Kidney (tissue), 14 donors: ENCODE data around the gene ACP2. TPM values are rescaled to one million over a fixed set of nuclear protein-coding genes. Genes with fewer than 3 reads are reported as not detected.

Experiments used
- DNase-seq, 5 donors: peaks; one replicate each; pipeline ENCODE4 v3.0.0-alpha.2; 2013 to 2020
- FAIRE-seq: peaks from 2 replicates; lab custom pipeline; 2012; peaks lifted over from hg19 to GRCh38; lab: Jason Lieb, UNC
- H3K27ac ChIP-seq, 2 donors: one replicate each; pipeline ENCODE4 v1.7.0; 2013; ENCODE audit warnings: low read depth in 2 of 2, low read length in 2 of 2, inconsistent platforms in 1 of 2
- H3K27me3 ChIP-seq: one replicate; pipeline ENCODE4 v1.7.1; 2013; ENCODE audit warnings: low read length, inconsistent platforms; ENCODE audit not compliant: control insufficient read depth, insufficient read depth
- H3K36me3 ChIP-seq, 3 donors: one replicate each; pipeline versions ENCODE4 v1.7.0 to v1.7.1; 2013; ENCODE audit warnings: low read length in 3 of 3, control low read depth in 1 of 3, inconsistent platforms in 1 of 3; ENCODE audit not compliant: insufficient read depth in 3 of 3, control insufficient read depth in 2 of 3
- H3K4me1 ChIP-seq, 3 donors: one replicate each; pipeline versions ENCODE4 v1.7.0 to v1.7.1; 2013; ENCODE audit warnings: low read length in 3 of 3, inconsistent platforms in 1 of 3, low read depth in 1 of 3; ENCODE audit not compliant: control insufficient read depth in 2 of 3, insufficient read depth in 2 of 3
- H3K4me3 ChIP-seq, 3 donors: one replicate each; pipeline versions ENCODE4 v1.7.0 to v1.8.1; 2013; ENCODE audit warnings: low read length in 3 of 3, control low read depth in 1 of 3, inconsistent platforms in 1 of 3
- H3K9ac ChIP-seq, 3 donors: one replicate each; pipeline versions ENCODE4 v1.7.0 to v1.7.1; 2013; ENCODE audit warnings: low read length in 3 of 3, control low read depth in 1 of 3, inconsistent platforms in 1 of 3
- H3K9me3 ChIP-seq, 3 donors: one replicate each; pipeline versions ENCODE4 v1.7.0 to v1.7.1; 2013; ENCODE audit warnings: low read length in 3 of 3, control low read depth in 1 of 3, inconsistent platforms in 1 of 3; ENCODE audit not compliant: control insufficient read depth in 2 of 3, insufficient read depth in 1 of 3
- CTCF ChIP-seq: IDR thresholded peaks from 3 replicates; pipeline ENCODE4 v1.5.1; 2012; ENCODE audit warnings: mild to moderate bottlenecking, moderate library complexity, borderline replicate concordance; ENCODE audit not compliant: insufficient read depth; ENCODE audit errors: extremely low read depth
- intact Hi-C: fragments of 100-400 bp; cut with DNase I; formaldehyde crosslinking; loops from one replicate; pipeline ENCODE4 v1.11.1; 2022
- polyA plus RNA-seq: library from polyadenylated mRNA; stranded (reverse); fragments of 350-450 nt; fragmentation: Illumina TruSeq; extraction: RNeasy Lipid Tissue Mini Kit (QIAGEN cat#74804); gene quantifications from one replicate; pipeline ENCODE4 v1.2.3, GENCODE V29; 2014; ENCODE audit warnings: low read depth, low replicate concordance; ENCODE audit not compliant: insufficient read depth
- total RNA-seq: library from RNA; stranded (reverse); fragmentation: NEBNext Ultra II Directional; extraction: Animal tissue kit (Norgen Biotek cat#: 25700); gene quantifications from one replicate; pipeline ENCODE4 v1.2.1, GENCODE V29; 2021
- donor health status: control.
- donor health status: control.
- donor health status: control.
- donor health status: control.
- donor health status: control.
- donor health status: DM: yes; HTN: yes; CAD: no.
- donor health status: Normal renal cell carcinoma (clear cell type).

ACP2 gene
- total and polyA plus RNA-seq, 2 donors from 2014 or later = 45.1 to 72.7 TPM

- Histone ChIP-seq H3K27me3 (no peaks in the 10 kb centered on the region), H3K4me1 (peaks cover 3 to 30% (median 27%) of the 10 kb centered on the region in 3 donors), H3K4me3 (peak within 1 kb of the TSS; percentile 37 to 65 (median 49)), H3K9ac (peak within 1 kb of the TSS in 2 of 3 donors; percentile 25 to 56), H3K9me3 (no peaks in the 10 kb centered on the region), H3K36me3 (peaks cover 0 to 2% (median 0%) of the 10 kb centered on the region in 3 donors), H3K27ac (peak within 1 kb of the TSS; percentile 39 to 80)
- intact Hi-C loops = no loop called here
- DNase-seq = peak; percentile 73 to 94 (median 82)
- FAIRE-seq = no peak
- TF ChIP-seq CTCF = peak; percentile 36
These were observed 9.1 kb upstream of the ACP2 start, which contains the start of gene NR1H3 for GRCh38 chr11:47257517-47258316. Gene NR1H3, plus strand, starts transcription at chr11:47257996. Its CDS starts 1,221 bp downstream, at chr11:47259217.

- peak overlapping the region; percentile 39 to 80 for H3K27ac ChIP-seq
- no peaks in the 10 kb centered on the region for H3K9me3 ChIP-seq
- no peaks in the 10 kb centered on the region for H3K27me3 ChIP-seq
- H3K4me3 ChIP-seq = peak overlapping the region in 1 of 3 donors; percentile 65
- FAIRE-seq (no peak), DNase-seq (no peak)
- peak overlapping the region in 1 of 3 donors; percentile 56 for H3K9ac ChIP-seq
- H3K4me1 ChIP-seq = peaks cover 3 to 30% (median 27%) of the 10 kb centered on the region in 3 donors
- intact Hi-C loops = no loop called here
- no peak for TF ChIP-seq CTCF
- H3K36me3 ChIP-seq = no peaks in the 10 kb centered on the region
These were observed 8.5 kb upstream of the ACP2 start for GRCh38 chr11:47257177-47257516.

GRCh38 chr11:47256374-47256773 lies 7.8 kb upstream of the ACP2 start:
- Histone ChIP-seq H3K4me3 (no peak overlapping the region), H3K27ac (no peak overlapping the region), H3K9me3 (no peaks in the 10 kb centered on the region), H3K4me1 (peaks cover 3 to 30% (median 27%) of the 10 kb centered on the region in 3 donors), H3K9ac (no peak overlapping the region), H3K36me3 (no peaks in the 10 kb centered on the region), H3K27me3 (no peaks in the 10 kb centered on the region)
- FAIRE-seq (no peak), DNase-seq (no peak)
- no peak for TF ChIP-seq CTCF
- intact Hi-C loops = no loop called here
